ENCODE results near the gene ENPEP. TPM values are rescaled to one million over a fixed set of nuclear protein-coding genes. Genes with fewer than 3 reads are reported as not detected.

ENPEP gene
- total and polyA plus RNA-seq, 2 of the 13 experiments (the other 11 are each of a cell fraction or from before 2014, with no cell fraction given) = not detected

- TF ChIP-seq FUBP1 (CRISPR knock-in tag; IDR thresholded peaks at IDR 0.05; ENCODE audit: borderline replicate concordance) = no peak
- TF ChIP-seq IRF2 (CRISPR knock-in tag; IDR thresholded peaks at IDR 0.05) = no peak
- TF ChIP-seq ZNF101 (CRISPR knock-in tag; IDR thresholded peaks at IDR 0.05; ENCODE audit: borderline replicate concordance, low read depth) = no peak
- TF ChIP-seq ZNF747 (CRISPR knock-in tag; IDR thresholded peaks at IDR 0.05; ENCODE audit: borderline replicate concordance) = no peak
- no peak for TF ChIP-seq TCF7L2 (IDR thresholded peaks at IDR 0.05; ENCODE audit: low read depth, low read length)
- no peak for TF ChIP-seq STAT6 (CRISPR knock-in tag; IDR thresholded peaks at IDR 0.05; ENCODE audit: borderline replicate concordance)
- no peak for TF ChIP-seq ZNF234 (CRISPR knock-in tag; conservative IDR thresholded peaks at IDR 0.05)
- no peak for TF ChIP-seq ZNF546 (CRISPR knock-in tag; conservative IDR thresholded peaks at IDR 0.05)
Measured at GRCh38 chr4:110520886-110521285, 44.9 kb downstream of the ENPEP start (continued).

GRCh38 chr4:110526589-110526988 is 50.6 kb downstream of the ENPEP start:
- FAIRE-seq = no peak
- WGBS (ENCODE audit: low lambda C conversion rate) = 3% methylated on average over 3 of the region's 3 CpGs
- ChIA-PET CTCF (ENCODE audit: low intra/inter-chr PET ratio, low total read pairs) (no interaction called here), POLR2A (no interaction called here)
- Histone ChIP-seq H4K20me1 (ENCODE audit: insufficient read depth, low read length) (no peaks in the 10 kb centered on the region), H3K79me2 (ENCODE audit: insufficient read depth, low read length) (no peaks in the 10 kb centered on the region), H2AFZ (ENCODE audit: low read length) (no peak overlapping the region), H3K27me3 (ENCODE audit: control insufficient read depth in 1 of 2, insufficient read depth in 2 of 2, low read length in 2 of 2) (no peaks in the 10 kb centered on the region; a peak in 1 of 5 replicates), H3K9ac (ENCODE audit: insufficient read depth, low read depth, low read length) (no peak overlapping the region), H3K36me3 (replicated peaks in 1 of 2; ENCODE audit: control insufficient read depth in 1 of 2, insufficient read depth in 2 of 2, low read length in 2 of 2) (no peaks in the 10 kb centered on the region), H3K4me1 (ENCODE audit: insufficient read depth, low read length) (no peaks in the 10 kb centered on the region), H3K4me2 (ENCODE audit: low read depth, low read length) (no peak overlapping the region), H3K9me3 (ENCODE audit: low read length) (no peaks in the 10 kb centered on the region), H3K4me3 (replicated peaks in 1 of 3; ENCODE audit: insufficient read depth in 1 of 3, low read depth in 2 of 3, low read length in 3 of 3) (no peak overlapping the region), H3K27ac (ENCODE audit: extremely low read length, insufficient read depth, low read length) (no peak overlapping the region)
- no peak for TF ChIP-seq U2AF2 (IDR thresholded peaks at IDR 0.05; ENCODE audit: low read depth, low read length)
- in situ Hi-C loops (cut with HindIII; ENCODE audit: extremely low pct_ligation_motif_present, low pct_unique_long_range_greater_than_20kb) (no loop called here), intact Hi-C loops (cut with micrococcal nuclease; ENCODE audit: unreplicated experiment) (no loop called here)
- no peak for ATAC-seq
- no TSS peak for BruUV-seq (replicated peaks)
- DNase-seq (ENCODE audit: low spot score) = no peak

All from HepG2 (cell line).